Panc1 (cell line): ENCODE data around the gene DCAF4L1. TPM values are rescaled to one million over a fixed set of nuclear protein-coding genes. Genes with fewer than 3 reads are reported as not detected.
A peak's percentile ranks its signal among the peaks of the same experiment; 100 is the strongest.

Experiments used
- ATAC-seq: fragments of 200-7000 bp; cut with Tn5 transposase; 2 replicates; pipeline ENCODE4 v1.9.1; 2020; ENCODE audit warnings: mild to moderate bottlenecking, moderate library complexity
- BruUV-seq: library from RNA; stranded (reverse); fragments of 400-500 nt; replicated peaks from 2 replicates; lab custom pipeline; 2021; lab: Mats Ljungman, UMichigan
- CTCF ChIA-PET: fragments of 300-600 bp; sonication (Branson Sonifier 250); formaldehyde crosslinking; loops from one replicate; lab custom pipeline; 2022; ENCODE audit warnings: antibody characterized with exemption; lab: Charles Lee
- POLR2A ChIA-PET: fragments of 300-600 bp; sonication (Branson Sonifier 250); formaldehyde crosslinking; loops from one replicate; lab custom pipeline; 2022; ENCODE audit warnings: antibody characterized with exemption; lab: Charles Lee
- DNase-seq: peaks from one replicate; pipeline ENCODE4 v3.0.0-alpha.2; 2010; ENCODE audit warnings: low read depth, low spot score
- H3K27ac ChIP-seq: 2 replicates; pipeline ENCODE4 v1.5.1; 2011; ENCODE audit warnings: mild to moderate bottlenecking, low read length, inconsistent platforms
- H3K27me3 ChIP-seq: fragments of 200-500 bp; sonication (Bioruptor generic); 2 replicates; pipeline ENCODE4 v1.6.0; 2014; ENCODE audit warnings: low read length, inconsistent platforms; ENCODE audit not compliant: control insufficient read depth, insufficient read depth
- H3K36me3 ChIP-seq: fragments of 200-500 bp; sonication (Bioruptor generic); 2 replicates; pipeline ENCODE4 v1.5.1; 2014; ENCODE audit warnings: inconsistent platforms, mild to moderate bottlenecking, low read length, moderate library complexity; ENCODE audit not compliant: control insufficient read depth, insufficient read depth
- H3K4me1 ChIP-seq: 2 replicates; pipeline ENCODE4 v1.5.1; 2011; ENCODE audit warnings: inconsistent platforms, mild to moderate bottlenecking, low read length, moderate library complexity; ENCODE audit not compliant: control insufficient read depth, insufficient read depth
- H3K4me3 ChIP-seq, 2 experiments: 2 replicates each; pipeline ENCODE4 v1.5.1; 2011 to 2012; ENCODE audit warnings: low read depth in 2 of 2, low read length in 2 of 2, mild to moderate bottlenecking in 2 of 2, inconsistent platforms in 1 of 2, moderate library complexity in 1 of 2
- H3K9me3 ChIP-seq: fragments of 200-500 bp; sonication (Bioruptor generic); 2 replicates; pipeline ENCODE4 v1.5.1; 2014; ENCODE audit warnings: low read depth, mild to moderate bottlenecking, inconsistent platforms, low read length, moderate library complexity; ENCODE audit not compliant: control insufficient read depth, insufficient read depth
- CTCF ChIP-seq: fragments of 450-650 bp; IDR thresholded peaks from 2 replicates; pipeline ENCODE4 v1.5.1; 2017; ENCODE audit warnings: mild to moderate bottlenecking
- POLR2AphosphoS5 ChIP-seq: IDR thresholded peaks from 2 replicates; pipeline ENCODE4 v1.6.1; 2012; ENCODE audit warnings: mild to moderate bottlenecking, low read depth, low read length, moderate library complexity
- SIN3A ChIP-seq: IDR thresholded peaks from 2 replicates; pipeline ENCODE4 v1.6.1; 2012; ENCODE audit warnings: low read depth, mild to moderate bottlenecking, low read length, moderate library complexity, borderline replicate concordance; ENCODE audit not compliant: insufficient read depth
- TCF7L2 ChIP-seq: IDR thresholded peaks from 2 replicates; pipeline ENCODE4 v1.6.1; 2011; ENCODE audit warnings: mild to moderate bottlenecking, low read depth, low read length, inconsistent platforms
- in situ Hi-C: cut with HindIII; loops from 2 replicates; pipeline ENCODE4 v1.10.0; 2016; ENCODE audit warnings: low sequenced_read_pairs, low pct_unique_long_range_greater_than_20kb
- intact Hi-C: fragments of 100-400 bp; cut with micrococcal nuclease; formaldehyde crosslinking; loops from one replicate; pipeline ENCODE4 v1.10.0; 2022; ENCODE audit not compliant: unreplicated experiment
- total RNA-seq: library from RNA; stranded (reverse); gene quantifications from one replicate; pipeline ENCODE4 v1.2.1, GENCODE V29; 2021; ENCODE audit not compliant: unreplicated experiment
- TF ChIP-seq, protein P1 (sequence below), 2 experiments: IDR thresholded peaks; 2 replicates each; pipeline ENCODE4 v1.6.1; 2011 to 2012; ENCODE audit warnings: low read depth in 2 of 2, control low read depth in 1 of 2, low read length in 1 of 2, mild to moderate bottlenecking in 1 of 2, moderate library complexity in 1 of 2; ENCODE audit not compliant: insufficient read depth in 1 of 2

The DCAF4L1 gene
- total RNA-seq, 1 experiment from 2014 or later = 0.13 TPM

DNA sequence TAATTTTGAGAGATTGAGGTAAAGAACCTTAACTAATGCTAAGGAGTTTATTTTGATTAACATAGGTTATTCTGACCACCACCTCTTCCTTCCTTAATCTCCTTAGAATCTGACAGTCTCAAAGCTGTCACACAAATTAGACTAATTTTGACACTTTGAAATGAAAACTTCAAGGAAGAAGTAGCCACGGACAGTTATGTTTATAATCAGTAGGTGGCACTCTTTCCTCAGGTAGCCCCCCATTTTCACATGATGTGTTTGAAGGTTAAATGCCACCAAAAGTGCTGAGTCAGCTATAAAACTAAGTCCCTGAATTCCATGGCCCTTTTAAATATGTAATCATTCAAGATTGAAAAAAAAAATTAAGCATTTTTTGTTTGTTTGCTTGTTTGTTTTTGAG is 23.9 kb upstream of the DCAF4L1 start:
- in situ Hi-C loops = no loop called here
- Histone ChIP-seq H3K9me3 (no peaks in the 10 kb centered on the region), H3K36me3 (peaks cover 2% of the 10 kb centered on the region; the same call in 1 of the 2 replicates), H3K27ac (no peak overlapping the region), H3K4me1 (no peaks in the 10 kb centered on the region), H3K27me3 (no peaks in the 10 kb centered on the region), H3K4me3 (no peak overlapping the region)
- peak; percentile 59; the same call in 1 of the 2 replicates for TF ChIP-seq CTCF
- no peak for TF ChIP-seq POLR2AphosphoS5
- intact Hi-C loops = loop anchor here (2.0 kb wide), 1 partner anchor 561 kb away; no protein-coding TSS in a partner anchor
- POLR2A ChIA-PET = no interaction called here
- CTCF ChIA-PET = no interaction called here
- ATAC-seq (no peak), DNase-seq (no peak)
- TSS peak; percentile 47 for BruUV-seq

- Histone ChIP-seq H3K27me3 (no peaks in the 10 kb centered on the region), H3K9me3 (no peaks in the 10 kb centered on the region), H3K4me1 (no peaks in the 10 kb centered on the region), H3K27ac (no peak overlapping the region), H3K4me3 (no peak overlapping the region), H3K36me3 (no peaks in the 10 kb centered on the region)
- intact Hi-C loops (no loop called here), in situ Hi-C loops (no loop called here)
- no peak for TF ChIP-seq SIN3A
- no peak for TF ChIP-seq POLR2AphosphoS5
- TF ChIP-seq CTCF = peak; percentile 52; the same call in 1 of the 2 replicates
- TF ChIP-seq, protein P1, sequence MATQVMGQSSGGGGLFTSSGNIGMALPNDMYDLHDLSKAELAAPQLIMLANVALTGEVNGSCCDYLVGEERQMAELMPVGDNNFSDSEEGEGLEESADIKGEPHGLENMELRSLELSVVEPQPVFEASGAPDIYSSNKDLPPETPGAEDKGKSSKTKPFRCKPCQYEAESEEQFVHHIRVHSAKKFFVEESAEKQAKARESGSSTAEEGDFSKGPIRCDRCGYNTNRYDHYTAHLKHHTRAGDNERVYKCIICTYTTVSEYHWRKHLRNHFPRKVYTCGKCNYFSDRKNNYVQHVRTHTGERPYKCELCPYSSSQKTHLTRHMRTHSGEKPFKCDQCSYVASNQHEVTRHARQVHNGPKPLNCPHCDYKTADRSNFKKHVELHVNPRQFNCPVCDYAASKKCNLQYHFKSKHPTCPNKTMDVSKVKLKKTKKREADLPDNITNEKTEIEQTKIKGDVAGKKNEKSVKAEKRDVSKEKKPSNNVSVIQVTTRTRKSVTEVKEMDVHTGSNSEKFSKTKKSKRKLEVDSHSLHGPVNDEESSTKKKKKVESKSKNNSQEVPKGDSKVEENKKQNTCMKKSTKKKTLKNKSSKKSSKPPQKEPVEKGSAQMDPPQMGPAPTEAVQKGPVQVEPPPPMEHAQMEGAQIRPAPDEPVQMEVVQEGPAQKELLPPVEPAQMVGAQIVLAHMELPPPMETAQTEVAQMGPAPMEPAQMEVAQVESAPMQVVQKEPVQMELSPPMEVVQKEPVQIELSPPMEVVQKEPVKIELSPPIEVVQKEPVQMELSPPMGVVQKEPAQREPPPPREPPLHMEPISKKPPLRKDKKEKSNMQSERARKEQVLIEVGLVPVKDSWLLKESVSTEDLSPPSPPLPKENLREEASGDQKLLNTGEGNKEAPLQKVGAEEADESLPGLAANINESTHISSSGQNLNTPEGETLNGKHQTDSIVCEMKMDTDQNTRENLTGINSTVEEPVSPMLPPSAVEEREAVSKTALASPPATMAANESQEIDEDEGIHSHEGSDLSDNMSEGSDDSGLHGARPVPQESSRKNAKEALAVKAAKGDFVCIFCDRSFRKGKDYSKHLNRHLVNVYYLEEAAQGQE (IDR thresholded peaks at IDR 0.05; ENCODE audit: insufficient read depth in 1 of 2, low read depth in 2 of 2, low read length in 1 of 2) = no peak
- TF ChIP-seq TCF7L2 = no peak
- CTCF ChIA-PET = interaction anchor here (0.5 to 0.7 kb wide), 2 partner anchors 10 to 168 kb away, joined by 3 to 6 read pairs; no protein-coding TSS in a partner anchor
- ATAC-seq (no peak), DNase-seq (no peak)
- no TSS peak for BruUV-seq
- POLR2A ChIA-PET = no interaction called here
These were observed 18.5 kb upstream of the DCAF4L1 start for GRCh38 chr4:41963105-41963504.
